Mucosa of gallbladder (tissue), 1 donor: ENCODE measurements around the gene LIX1L. TPM values are rescaled to one million over a fixed set of nuclear protein-coding genes. Genes with fewer than 3 reads are reported as not detected.

Experiments used
- DNase-seq: peaks from one replicate; pipeline ENCODE4 v3.0.0-alpha.2; 2020; ENCODE audit warnings: low spot score
- total RNA-seq: library from RNA; stranded (reverse); gene quantifications from one replicate; pipeline ENCODE4 v1.2.1, GENCODE V29; 2021
- donor health status: DM: no; HTN: no; CAD: no.

The LIX1L gene
- total RNA-seq, 1 donor from 2014 or later, result 42.9 TPM

DNA sequence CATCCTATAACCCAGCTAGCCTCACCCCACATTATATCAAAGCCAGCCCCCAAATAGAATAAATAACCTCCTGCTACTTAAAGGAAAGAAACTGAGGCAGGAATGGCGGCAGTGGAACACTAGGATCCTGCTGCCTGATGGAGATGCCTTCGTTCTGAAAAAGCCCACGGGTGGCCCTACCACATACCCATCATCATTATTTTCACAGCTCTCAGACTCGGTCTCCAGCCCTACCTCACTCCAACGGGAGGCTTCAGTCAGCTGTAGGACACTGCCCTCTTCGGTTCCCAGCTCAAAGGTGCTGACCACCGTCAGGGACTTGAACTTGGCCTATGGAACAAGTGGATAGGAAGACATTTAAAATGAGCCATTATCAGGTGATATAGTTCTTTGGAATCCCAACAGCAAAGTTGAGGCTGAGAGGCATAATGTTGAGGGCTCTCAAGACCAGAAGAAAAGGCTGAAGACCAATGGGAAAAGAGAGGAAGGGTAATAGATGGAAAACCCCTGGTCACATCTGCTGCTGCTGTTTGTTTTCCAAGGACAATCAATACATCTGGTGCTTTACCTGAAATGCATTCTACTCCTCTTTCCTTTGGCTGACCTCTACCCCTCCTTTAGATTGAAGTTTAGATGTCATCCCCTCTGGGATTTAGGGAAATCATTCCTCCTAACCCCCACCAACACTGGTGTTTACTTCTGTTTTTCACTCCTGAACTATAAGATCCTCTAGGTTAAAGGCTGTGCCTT lies 64.3 kb downstream of the LIX1L start:
- DNase-seq, result no peak

DNA sequence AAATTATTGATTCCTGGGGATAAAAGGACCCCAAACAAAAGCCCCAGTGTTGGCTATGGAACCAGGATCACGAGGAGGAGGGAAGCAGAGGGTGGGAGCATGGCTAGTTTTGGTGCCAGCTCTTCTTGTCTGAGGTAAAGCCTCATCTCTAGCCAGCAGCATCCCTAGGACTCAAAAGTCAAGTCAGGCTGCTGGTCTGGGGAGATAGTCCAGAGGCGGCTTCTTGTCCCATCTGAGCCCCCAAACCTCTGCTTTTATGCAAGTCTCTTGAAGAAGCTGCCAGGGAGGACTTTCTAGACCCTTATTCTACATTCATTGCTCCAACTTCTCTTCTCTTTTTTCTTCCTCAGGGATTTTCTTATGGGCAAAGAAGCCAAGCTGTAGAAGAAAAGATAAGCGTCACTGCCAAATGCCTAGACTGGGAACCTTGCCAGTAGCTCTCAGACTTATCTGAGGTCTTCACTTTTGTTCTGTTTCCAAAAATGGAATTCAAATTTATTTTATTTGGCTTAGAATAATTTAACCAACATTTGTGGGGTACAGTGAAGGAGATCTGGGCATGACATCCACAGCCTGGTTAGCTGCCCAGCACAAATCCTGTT lies 65.2 kb downstream of the LIX1L start:
- DNase-seq, result no peak

DNA sequence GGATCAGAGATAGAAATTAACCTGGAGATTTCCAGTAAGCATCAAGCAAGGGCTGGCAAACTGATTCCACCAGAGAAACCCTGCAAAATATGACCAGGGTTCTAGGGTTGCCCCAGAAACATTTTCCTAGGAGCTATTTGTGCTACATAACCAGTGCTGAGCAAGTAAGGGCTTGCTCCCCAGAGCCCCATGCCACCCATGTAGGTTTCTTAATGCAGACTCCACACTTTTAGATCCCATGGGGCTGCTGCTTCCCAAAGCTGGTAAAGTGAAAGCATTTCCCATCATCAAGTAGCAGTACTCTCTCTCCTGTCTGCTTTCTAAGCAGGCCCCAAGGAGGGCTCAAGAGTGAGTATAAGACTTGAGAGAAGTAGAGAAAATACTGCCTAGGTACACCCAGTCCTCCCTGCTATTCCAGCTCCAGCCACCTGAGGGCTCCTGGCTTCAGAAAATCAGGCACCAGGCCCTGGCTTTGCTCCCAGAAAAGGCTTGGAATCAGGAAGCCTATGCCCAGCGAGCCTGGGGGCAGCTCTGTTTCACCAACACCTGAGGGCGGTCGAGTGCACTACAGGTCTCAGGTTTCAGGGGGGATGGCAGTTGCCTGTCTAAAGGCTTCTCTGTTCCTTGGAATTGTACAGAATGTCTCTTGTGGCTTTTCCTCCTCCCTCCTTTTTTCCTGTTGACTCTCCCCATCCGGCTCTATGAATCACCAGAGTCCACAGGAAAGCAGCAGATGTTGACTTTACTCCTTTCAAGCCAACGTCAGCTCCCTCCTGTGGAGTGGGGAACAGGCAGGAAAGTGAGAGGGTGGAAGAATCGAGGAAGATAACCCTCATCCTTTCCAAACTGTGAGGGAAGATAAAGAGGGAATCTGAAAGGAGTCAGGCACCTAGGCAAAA lies 66.0 kb downstream of the LIX1L start:
- peak; percentile 95 for DNase-seq

- peak; percentile 31 for DNase-seq
Measured at GRCh38 chr1:145891143-145891542, 66.7 kb downstream of the LIX1L start.

GRCh38 chr1:145889722-145890121 lies 68.1 kb downstream of the LIX1L start:
- DNase-seq, result no peak

DNA sequence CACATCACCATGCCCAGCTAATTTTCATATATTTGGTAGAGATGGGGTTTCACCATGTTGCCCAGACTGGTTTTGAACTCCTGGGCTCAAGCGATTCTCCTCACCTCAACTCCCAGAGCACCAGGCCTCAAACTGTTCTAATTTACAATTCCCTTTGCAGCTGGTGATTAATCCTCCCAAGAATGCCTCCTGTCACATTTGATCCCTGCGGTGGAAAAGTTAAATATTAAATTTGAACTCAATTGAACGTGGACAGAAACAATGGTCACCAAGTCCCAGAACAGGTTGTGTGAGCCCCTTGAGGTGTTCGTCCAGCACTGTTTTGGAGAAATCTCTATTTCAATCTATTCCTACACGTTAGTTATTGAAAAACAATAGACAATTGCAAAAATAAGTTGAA lies 70.2 kb downstream of the LIX1L start:
- DNase-seq, result peak; percentile 34

- no peak for DNase-seq
Measured at GRCh38 chr1:145886816-145887215, 71.0 kb downstream of the LIX1L start.

GRCh38 chr1:145886390-145886789 lies 71.4 kb downstream of the LIX1L start:
- no peak for DNase-seq

- peak; percentile 78 for DNase-seq
Measured at GRCh38 chr1:145885738-145886287, 72.0 kb downstream of the LIX1L start, which contains the start of gene ANKRD35. Gene ANKRD35 (minus strand): TSS chr1:145885866. CDS start chr1:145885758, 108 bp downstream.

DNA sequence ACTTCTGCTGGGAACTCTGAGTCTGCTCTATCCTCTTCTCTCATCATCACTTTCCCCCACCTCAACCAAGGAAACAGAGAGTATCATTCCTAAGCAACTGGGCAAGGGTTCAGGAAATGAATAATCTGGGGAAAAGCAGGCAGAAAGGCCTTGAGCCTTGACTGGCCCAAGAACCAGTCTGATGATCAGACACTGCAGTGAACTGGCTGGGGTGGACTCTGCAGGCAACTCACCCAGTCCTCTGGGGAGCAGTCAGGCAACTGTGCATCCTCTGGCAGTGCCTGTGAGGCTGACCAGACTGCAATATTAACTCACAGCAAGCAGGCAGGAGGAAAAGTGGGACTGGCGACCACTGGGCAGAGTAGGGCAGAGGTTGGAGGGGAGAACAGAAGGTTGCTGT lies 73.1 kb downstream of the LIX1L start:
- no peak for DNase-seq

Other genes starting within 250 kb of the LIX1L start
- 0.17 TPM for gene CD160, start 238.5 kb downstream of the LIX1L start, total RNA-seq
- gene RNF115, start 133.9 kb downstream of the LIX1L start, total RNA-seq, result 14.2 TPM
- 22.4 TPM for gene POLR3C, start 133.8 kb downstream of the LIX1L start, total RNA-seq
- gene NUDT17, start 112.4 kb downstream of the LIX1L start, total RNA-seq, result 3.1 TPM
- 36.5 TPM for gene PIAS3, start 98.9 kb downstream of the LIX1L start, total RNA-seq
- gene ANKRD35, start 72.2 kb downstream of the LIX1L start, total RNA-seq, result 2.7 TPM
- 3.2 TPM for gene ITGA10, start 48.0 kb downstream of the LIX1L start, total RNA-seq
- gene PEX11B, start 39.3 kb downstream of the LIX1L start, total RNA-seq, result 35.1 TPM
- 99.8 TPM for gene RBM8A, start 30.5 kb downstream of the LIX1L start, total RNA-seq
- 3.4 TPM for gene ANKRD34A, start 6.6 kb upstream of the LIX1L start, total RNA-seq
- gene POLR3GL, start 6.7 kb upstream of the LIX1L start, total RNA-seq, result 28.3 TPM
- 446 TPM for gene TXNIP, start 38.6 kb upstream of the LIX1L start, total RNA-seq
- 0.40 TPM for gene HJV, start 63.7 kb upstream of the LIX1L start, total RNA-seq
- gene NBPF10, start 186.8 kb upstream of the LIX1L start, total RNA-seq, result 3.9 TPM